ENCODE data around the gene CDK17. TPM values are rescaled to one million over a fixed set of nuclear protein-coding genes. Genes with fewer than 3 reads are reported as not detected.

The CDK17 gene
- total RNA-seq (10 to 100 TPM; 66.9 to 67.4 TPM), polyA plus RNA-seq (10 to 100 TPM; 30.5 to 31.5 TPM)

- intact Hi-C loops (cut with micrococcal nuclease) = loop anchor here (1.0 to 5.0 kb wide), 8 partner anchors 38 to 338 kb away; no protein-coding TSS in a partner anchor
Measured at GRCh38 chr12:96399919-96400630, at the start of gene CDK17. TSS of gene CDK17 (minus strand) at chr12:96400439. CDS start at chr12:96334836, 65,603 bp downstream.

GRCh38 chr12:96448300-96448699, 48.1 kb upstream of the CDK17 start:
- H3K27me3 Mint-ChIP-seq = no peaks in the 10 kb centered on the region
- Histone ChIP-seq H3K4me3 (ENCODE audit: low read length in 2 of 2) (no peak overlapping the region), H3K27ac (ENCODE audit: low read depth, low read length) (no peak overlapping the region), H3K4me1 (ENCODE audit: insufficient read depth, low read length) (peaks cover 30% of the 10 kb centered on the region), H3K36me3 (ENCODE audit: insufficient read depth, low read length) (no peaks in the 10 kb centered on the region), H3K9me3 (ENCODE audit: control insufficient read depth in 1 of 2, low read length in 2 of 2) (no peaks in the 10 kb centered on the region), H3K27me3 (ENCODE audit: insufficient read depth, low read length) (no peaks in the 10 kb centered on the region)
- POLR2A ChIA-PET (ENCODE audit: partially characterized antibody) = interaction anchor here (4.4 kb wide), 1 partner anchor 48 kb away, joined by 42 read pairs; the partner anchor contains the start of gene CDK17
- no peak for DNase-seq
- H3K4me3 Mint-ChIP-seq = no peak overlapping the region
- no peaks in the 10 kb centered on the region for H3K9me3 Mint-ChIP-seq
- peaks cover 18 to 36% (median 28%) of the 10 kb centered on the region in 4 donors for H3K4me1 Mint-ChIP-seq
- no peaks in the 10 kb centered on the region for H3K36me3 Mint-ChIP-seq
- CTCF ChIA-PET (ENCODE audit: partially characterized antibody) = interaction anchor here (0.6 to 1.3 kb wide), 3 partner anchors 41 to 68 kb away, joined by 3 read pairs; partner anchors contain the start of gene CFAP54
- intact Hi-C loops (cut with micrococcal nuclease) = loop anchor here (5.0 kb wide), 1 partner anchor 54 kb away; no protein-coding TSS in a partner anchor
- peak overlapping the region in 5 of 7 donors; percentile 56 to 86 (median 79) for H3K27ac Mint-ChIP-seq

More at GRCh38 chr12:96399919-96400630, at the start of gene CDK17:
- Mint-ChIP-seq H3K9me3 (peaks cover 0 to 1% (median 0%) of the 10 kb centered on the region in 8 donors), H3K36me3 (peaks cover 0 to 21% of the 10 kb centered on the region in 2 donors), H3K4me1 (peaks cover 31 to 56% (median 41%) of the 10 kb centered on the region in 4 donors), H3K27me3 (no peaks in the 10 kb centered on the region), H3K27ac (peak within 1 kb of the TSS; percentile 96 to 99 (median 98)), H3K4me3 (peak within 1 kb of the TSS; percentile 96 to 99 (median 98))
- H3K4me1 ChIP-seq (ENCODE audit: insufficient read depth, low read length) = peaks cover 46% of the 10 kb centered on the region
- H3K9me3 ChIP-seq (ENCODE audit: control insufficient read depth in 1 of 2, low read length in 2 of 2) = no peaks in the 10 kb centered on the region
- DNase-seq = peak; percentile 90 to 92 (median 90)
- H3K27me3 ChIP-seq (ENCODE audit: insufficient read depth, low read length) = no peaks in the 10 kb centered on the region
- ChIA-PET POLR2A (ENCODE audit: partially characterized antibody) (interaction anchor here (0.6 to 6.2 kb wide), 53 partner anchors 9 to 1396 kb away, joined by 3 to 81 read pairs (median 8); partner anchors contain the start of genes AMDHD1, CCDC38, CFAP54 and LTA4H), CTCF (ENCODE audit: partially characterized antibody) (interaction anchor here (0.7 to 6.2 kb wide), 38 partner anchors 11 to 368 kb away, joined by 3 to 74 read pairs (median 4); partner anchors contain the start of gene CFAP54)
- peak within 1 kb of the TSS; percentile 86 to 87 for H3K4me3 ChIP-seq (ENCODE audit: low read length in 2 of 2)
- H3K36me3 ChIP-seq (ENCODE audit: insufficient read depth, low read length) = no peaks in the 10 kb centered on the region
- peak within 1 kb of the TSS; percentile 96 for H3K27ac ChIP-seq (ENCODE audit: low read depth, low read length)

- ChIA-PET POLR2A (ENCODE audit: partially characterized antibody) (interaction anchor here (1.4 to 4.4 kb wide), 5 partner anchors 10 to 47 kb away, joined by 3 to 42 read pairs (median 13); partner anchors contain the start of gene CDK17), CTCF (ENCODE audit: partially characterized antibody) (interaction anchor here (1.3 to 3.8 kb wide), 7 partner anchors 13 to 207 kb away, joined by 3 to 34 read pairs (median 12); partner anchors contain the start of genes CDK17 and CFAP54)
- intact Hi-C loops (cut with micrococcal nuclease) = loop anchor here (5.0 kb wide), 1 partner anchor 55 kb away; no protein-coding TSS in a partner anchor
- peaks cover 22 to 41% (median 29%) of the 10 kb centered on the region in 4 donors for H3K4me1 Mint-ChIP-seq
- H3K9me3 Mint-ChIP-seq = no peaks in the 10 kb centered on the region
- H3K9me3 ChIP-seq (ENCODE audit: control insufficient read depth in 1 of 2, low read length in 2 of 2) = no peaks in the 10 kb centered on the region
- peak overlapping the region; percentile 92 for H3K27ac ChIP-seq (ENCODE audit: low read depth, low read length)
- H3K36me3 Mint-ChIP-seq = no peaks in the 10 kb centered on the region
- DNase-seq = no peak
- H3K4me3 ChIP-seq (ENCODE audit: low read length in 2 of 2) = no peak overlapping the region
- H3K36me3 ChIP-seq (ENCODE audit: insufficient read depth, low read length) = no peaks in the 10 kb centered on the region
- H3K27me3 Mint-ChIP-seq = no peaks in the 10 kb centered on the region
- no peak overlapping the region for H3K4me3 Mint-ChIP-seq
- H3K27ac Mint-ChIP-seq = peak overlapping the region in 6 of 7 donors; percentile 53 to 99 (median 98)
- peaks cover 30% of the 10 kb centered on the region for H3K4me1 ChIP-seq (ENCODE audit: insufficient read depth, low read length)
- no peaks in the 10 kb centered on the region for H3K27me3 ChIP-seq (ENCODE audit: insufficient read depth, low read length)
Measured at GRCh38 chr12:96447256-96447655, 47.0 kb upstream of the CDK17 start.

- H3K36me3 ChIP-seq (ENCODE audit: insufficient read depth, low read length) = no peaks in the 10 kb centered on the region
- H3K9me3 ChIP-seq (ENCODE audit: control insufficient read depth in 1 of 2, low read length in 2 of 2) = no peaks in the 10 kb centered on the region
- ChIA-PET CTCF (ENCODE audit: partially characterized antibody) (interaction anchor here (1.1 to 3.8 kb wide), 10 partner anchors 11 to 205 kb away, joined by 3 to 34 read pairs (median 5); partner anchors contain the start of genes CDK17 and CFAP54), POLR2A (ENCODE audit: partially characterized antibody) (interaction anchor here (0.6 to 4.4 kb wide), 17 partner anchors 8 to 71 kb away, joined by 3 to 42 read pairs (median 4); partner anchors contain the start of gene CDK17)
- no peaks in the 10 kb centered on the region for H3K27me3 ChIP-seq (ENCODE audit: insufficient read depth, low read length)
- H3K4me3 ChIP-seq (ENCODE audit: low read length in 2 of 2) = no peak overlapping the region
- Mint-ChIP-seq H3K4me1 (peaks cover 27 to 52% (median 36%) of the 10 kb centered on the region in 4 donors), H3K9me3 (no peaks in the 10 kb centered on the region), H3K27ac (peak overlapping the region; percentile 93 to 99 (median 98)), H3K27me3 (no peaks in the 10 kb centered on the region), H3K4me3 (peak overlapping the region in 7 of 8 donors; percentile 31 to 72 (median 67)), H3K36me3 (no peaks in the 10 kb centered on the region)
- intact Hi-C loops (cut with micrococcal nuclease) = loop anchor here (1.0 to 5.0 kb wide), 6 partner anchors 12 to 411 kb away; partner anchors contain the start of genes CFAP54 and LTA4H
- H3K4me1 ChIP-seq (ENCODE audit: insufficient read depth, low read length) = peaks cover 36% of the 10 kb centered on the region
- H3K27ac ChIP-seq (ENCODE audit: low read depth, low read length) = peak overlapping the region; percentile 92
- DNase-seq = peak; percentile 82 to 91 (median 86)
Measured at GRCh38 chr12:96445691-96446583, 45.7 kb upstream of the CDK17 start.

GRCh38 chr12:96444399-96444798, 44.2 kb upstream of the CDK17 start:
- no peak overlapping the region for H3K27ac ChIP-seq (ENCODE audit: low read depth, low read length)
- ChIA-PET POLR2A (ENCODE audit: partially characterized antibody) (interaction anchor here (2.2 to 3.2 kb wide), 3 partner anchors 8 to 52 kb away, joined by 6 to 14 read pairs (median 13); no protein-coding TSS in a partner anchor), CTCF (ENCODE audit: partially characterized antibody) (interaction anchor here (3.6 to 3.8 kb wide), 2 partner anchors 10 to 44 kb away, joined by 17 to 34 read pairs; partner anchors contain the start of gene CDK17)
- no peaks in the 10 kb centered on the region for H3K9me3 ChIP-seq (ENCODE audit: control insufficient read depth in 1 of 2, low read length in 2 of 2)
- no peak for DNase-seq
- no peaks in the 10 kb centered on the region for H3K27me3 ChIP-seq (ENCODE audit: insufficient read depth, low read length)
- H3K4me1 ChIP-seq (ENCODE audit: insufficient read depth, low read length) = peaks cover 36% of the 10 kb centered on the region
- H3K4me1 Mint-ChIP-seq = peaks cover 27 to 52% (median 39%) of the 10 kb centered on the region in 4 donors
- no peaks in the 10 kb centered on the region for H3K36me3 ChIP-seq (ENCODE audit: insufficient read depth, low read length)
- no peaks in the 10 kb centered on the region for H3K9me3 Mint-ChIP-seq
- peak overlapping the region; percentile 84 to 99 (median 96) for H3K27ac Mint-ChIP-seq
- H3K4me3 Mint-ChIP-seq = no peak overlapping the region
- intact Hi-C loops (cut with micrococcal nuclease) = loop anchor here (2.0 kb wide), 1 partner anchor 410 kb away; the partner anchor contains the start of gene LTA4H
- H3K36me3 Mint-ChIP-seq = no peaks in the 10 kb centered on the region
- H3K4me3 ChIP-seq (ENCODE audit: low read length in 2 of 2) = no peak overlapping the region
- H3K27me3 Mint-ChIP-seq = no peaks in the 10 kb centered on the region

GRCh38 chr12:96442906-96443305, 42.7 kb upstream of the CDK17 start:
- H3K9me3 ChIP-seq (ENCODE audit: control insufficient read depth in 1 of 2, low read length in 2 of 2) = no peaks in the 10 kb centered on the region
- no peaks in the 10 kb centered on the region for H3K36me3 ChIP-seq (ENCODE audit: insufficient read depth, low read length)
- H3K4me1 ChIP-seq (ENCODE audit: insufficient read depth, low read length) = peaks cover 36% of the 10 kb centered on the region
- DNase-seq = no peak
- ChIA-PET POLR2A (ENCODE audit: partially characterized antibody) (no interaction called here), CTCF (ENCODE audit: partially characterized antibody) (interaction anchor here (1.0 kb wide), 1 partner anchor 12 kb away, joined by 5 read pairs; no protein-coding TSS in a partner anchor)
- no peak overlapping the region for H3K27ac ChIP-seq (ENCODE audit: low read depth, low read length)
- H3K4me3 Mint-ChIP-seq = no peak overlapping the region
- H3K27me3 Mint-ChIP-seq = no peaks in the 10 kb centered on the region
- no peaks in the 10 kb centered on the region for H3K9me3 Mint-ChIP-seq
- H3K27ac Mint-ChIP-seq = peak overlapping the region in 5 of 7 donors; percentile 46 to 90 (median 62)
- intact Hi-C loops (cut with micrococcal nuclease) = no loop called here
- no peaks in the 10 kb centered on the region for H3K27me3 ChIP-seq (ENCODE audit: insufficient read depth, low read length)
- no peak overlapping the region for H3K4me3 ChIP-seq (ENCODE audit: low read length in 2 of 2)
- H3K4me1 Mint-ChIP-seq = peaks cover 24 to 52% (median 39%) of the 10 kb centered on the region in 4 donors
- no peaks in the 10 kb centered on the region for H3K36me3 Mint-ChIP-seq

Measured in CD4-positive, alpha-beta memory T cell (primary cell).